GM12864 (cell line): ENCODE results near the gene SPATA46.

Experiments used
- DNase-seq: peaks from one replicate; pipeline ENCODE4 v3.0.0-alpha.2; 2011; ENCODE audit warnings: low read depth
- H3K4me3 ChIP-seq: 2 replicates; pipeline ENCODE4 v1.5.1; 2011; ENCODE audit warnings: mild to moderate bottlenecking, low read depth, low read length, control low read depth
- TF ChIP-seq, protein P1 (sequence below): IDR thresholded peaks from 2 replicates; pipeline ENCODE4 v1.5.1; 2011; ENCODE audit warnings: low read depth, mild to moderate bottlenecking, moderate library complexity, low read length, control low read depth, inconsistent platforms; ENCODE audit errors: missing control alignments

Gene SPATA46

DNA sequence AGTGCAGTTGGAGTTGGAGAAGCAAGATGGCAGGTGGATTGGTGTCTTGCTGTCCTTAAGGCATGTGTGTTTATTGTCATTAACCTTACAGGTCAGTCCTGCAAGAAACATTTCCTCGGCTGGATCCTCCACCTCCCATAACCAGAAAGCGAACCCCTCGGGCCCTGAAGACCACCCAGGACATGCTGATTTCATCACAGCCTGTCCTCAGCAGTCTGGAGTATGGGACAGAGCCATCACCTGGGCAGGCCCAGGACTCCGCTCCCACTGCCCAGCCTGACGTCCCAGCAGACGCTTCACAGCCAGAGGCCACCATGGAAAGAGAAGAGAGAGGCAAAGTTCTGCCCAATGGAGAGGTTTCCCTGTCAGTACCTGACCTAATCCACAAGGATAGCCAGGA lies 6.4 kb upstream of the SPATA46 start:
- TF ChIP-seq, protein P1, sequence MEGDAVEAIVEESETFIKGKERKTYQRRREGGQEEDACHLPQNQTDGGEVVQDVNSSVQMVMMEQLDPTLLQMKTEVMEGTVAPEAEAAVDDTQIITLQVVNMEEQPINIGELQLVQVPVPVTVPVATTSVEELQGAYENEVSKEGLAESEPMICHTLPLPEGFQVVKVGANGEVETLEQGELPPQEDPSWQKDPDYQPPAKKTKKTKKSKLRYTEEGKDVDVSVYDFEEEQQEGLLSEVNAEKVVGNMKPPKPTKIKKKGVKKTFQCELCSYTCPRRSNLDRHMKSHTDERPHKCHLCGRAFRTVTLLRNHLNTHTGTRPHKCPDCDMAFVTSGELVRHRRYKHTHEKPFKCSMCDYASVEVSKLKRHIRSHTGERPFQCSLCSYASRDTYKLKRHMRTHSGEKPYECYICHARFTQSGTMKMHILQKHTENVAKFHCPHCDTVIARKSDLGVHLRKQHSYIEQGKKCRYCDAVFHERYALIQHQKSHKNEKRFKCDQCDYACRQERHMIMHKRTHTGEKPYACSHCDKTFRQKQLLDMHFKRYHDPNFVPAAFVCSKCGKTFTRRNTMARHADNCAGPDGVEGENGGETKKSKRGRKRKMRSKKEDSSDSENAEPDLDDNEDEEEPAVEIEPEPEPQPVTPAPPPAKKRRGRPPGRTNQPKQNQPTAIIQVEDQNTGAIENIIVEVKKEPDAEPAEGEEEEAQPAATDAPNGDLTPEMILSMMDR: no peak
- H3K4me3 ChIP-seq: no peak overlapping the region

DNA sequence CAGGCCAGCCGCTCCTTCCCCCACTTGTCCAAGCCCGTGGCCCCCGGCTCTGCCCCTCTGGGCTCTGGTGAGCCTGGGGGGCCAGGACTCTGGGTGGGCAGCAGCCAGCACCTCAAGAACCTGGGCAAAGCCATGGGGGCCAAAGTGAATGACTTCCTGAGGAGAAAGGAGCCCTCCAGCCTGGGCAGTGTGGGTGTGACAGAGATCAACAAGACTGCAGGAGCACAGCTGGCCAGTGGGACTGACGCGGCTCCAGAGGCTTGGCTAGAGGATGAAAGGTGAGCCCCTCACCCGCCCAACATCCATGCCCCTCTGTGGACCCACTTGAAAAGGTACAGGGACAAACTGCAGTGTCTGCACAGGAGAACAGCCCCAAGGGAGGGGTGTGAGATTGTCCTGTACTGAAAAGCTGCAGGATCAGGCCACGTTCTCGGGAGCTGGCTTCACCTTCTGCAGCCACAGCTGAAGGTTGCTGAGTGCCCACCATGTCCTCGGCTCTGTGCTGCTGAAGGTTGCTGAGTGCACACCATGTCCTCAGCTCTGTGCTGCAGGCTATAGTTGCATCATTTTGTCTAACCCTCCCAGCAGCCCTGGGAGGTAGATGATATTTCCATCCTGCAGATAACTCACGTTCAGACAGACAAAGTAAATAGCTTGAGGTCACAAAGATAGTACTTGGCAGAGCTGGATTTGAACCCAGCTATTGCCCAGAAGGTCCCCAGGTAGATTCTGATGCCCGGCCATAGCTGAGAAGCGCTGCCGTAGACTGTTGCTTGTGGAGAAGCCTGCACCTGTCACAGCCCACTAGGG lies 5.5 kb upstream of the SPATA46 start:
- no peak overlapping the region for H3K4me3 ChIP-seq
- TF ChIP-seq, protein P1: no peak
- no peak for DNase-seq

More for the DNA sequence above, 6.4 kb upstream of the SPATA46 start:
- DNase-seq: no peak

DNA sequence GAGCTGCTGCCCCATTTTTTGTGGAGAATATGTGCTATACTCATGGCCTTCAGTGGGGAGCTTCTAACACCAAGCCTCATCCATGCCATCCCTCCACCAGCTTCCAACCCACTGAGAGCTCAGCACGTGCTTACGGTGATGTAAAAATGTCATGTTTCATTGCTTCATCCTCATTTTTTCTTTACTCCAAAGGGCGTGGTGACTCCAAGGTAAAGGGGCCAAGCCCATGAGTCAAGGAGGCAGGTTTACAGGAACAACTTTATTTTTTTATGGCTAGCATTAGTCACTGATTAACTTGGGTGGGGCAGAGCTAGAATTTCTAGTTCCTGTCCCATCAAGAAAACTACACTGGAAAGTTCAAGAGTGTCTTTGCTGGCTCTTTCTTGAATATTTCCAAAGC lies 4.7 kb upstream of the SPATA46 start, which contains the start of gene C1orf226:
Gene C1orf226 (plus strand): TSS at position 346 of the 400 bp plus-strand sequence. CDS start 174 bp downstream, outside the sequence.
- H3K4me3 ChIP-seq: no peak within 1 kb of the TSS
- no peak for DNase-seq
- TF ChIP-seq, protein P1: no peak

DNA sequence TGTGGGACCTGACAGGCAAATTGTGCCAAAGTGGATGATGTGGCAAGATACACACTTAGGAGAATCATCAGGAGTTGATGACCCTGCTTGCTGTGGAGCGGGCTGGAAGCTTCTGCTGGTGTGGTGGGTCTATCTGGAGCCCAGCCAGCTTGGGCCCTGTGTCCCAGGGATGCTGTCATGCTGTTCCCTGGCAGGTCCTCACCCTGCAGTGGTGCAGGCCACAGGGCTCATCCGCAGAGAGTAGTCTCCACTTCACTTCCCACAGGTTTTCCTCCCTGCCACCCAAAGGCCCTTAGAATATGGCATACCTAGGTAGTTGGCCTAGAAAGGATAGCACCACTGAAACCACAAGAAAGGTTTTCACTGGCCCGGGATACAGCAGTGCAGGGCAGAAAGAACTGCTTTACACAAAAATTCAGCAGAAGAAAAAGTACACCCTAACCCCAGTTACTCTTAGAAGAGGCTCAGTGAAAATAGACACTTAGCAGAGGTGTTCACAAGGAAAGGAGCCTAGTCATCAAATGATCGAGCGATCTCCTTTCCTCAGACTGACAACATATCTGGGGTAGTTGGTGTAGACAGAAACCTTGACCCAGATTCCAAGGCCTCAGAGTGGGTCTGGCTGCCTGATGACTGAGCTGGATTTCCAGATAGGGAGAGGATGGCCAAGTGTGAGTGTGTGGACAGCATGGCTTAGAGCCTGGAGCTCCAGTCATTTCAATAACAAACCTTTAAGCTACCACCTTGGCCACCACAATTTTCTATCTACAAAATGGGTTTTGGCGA lies 3.6 kb upstream of the SPATA46 start:
- H3K4me3 ChIP-seq: no peak overlapping the region
- DNase-seq: no peak
- TF ChIP-seq, protein P1: no peak

DNA sequence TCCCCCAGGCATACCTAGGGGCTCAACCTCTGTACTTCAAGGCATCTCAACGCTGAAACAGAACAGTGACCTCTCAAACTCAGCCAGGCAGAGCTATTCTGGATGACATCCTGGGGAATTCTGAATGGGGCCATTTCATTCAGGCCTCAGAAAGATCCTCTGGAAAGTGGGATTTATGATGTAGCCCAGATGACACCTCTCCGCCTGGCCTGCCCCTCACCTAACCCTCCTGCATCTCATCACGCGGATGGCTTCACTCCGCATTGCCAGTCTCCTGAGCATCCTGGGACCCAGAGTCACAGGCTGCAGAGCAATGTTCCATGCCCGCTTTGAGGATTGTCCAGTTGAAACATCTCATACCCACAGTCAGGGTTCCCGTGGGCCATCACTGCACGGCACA lies 1.2 kb downstream of the SPATA46 start:
- DNase-seq: no peak
- H3K4me3 ChIP-seq: no peak overlapping the region
- TF ChIP-seq, protein P1: no peak

DNA sequence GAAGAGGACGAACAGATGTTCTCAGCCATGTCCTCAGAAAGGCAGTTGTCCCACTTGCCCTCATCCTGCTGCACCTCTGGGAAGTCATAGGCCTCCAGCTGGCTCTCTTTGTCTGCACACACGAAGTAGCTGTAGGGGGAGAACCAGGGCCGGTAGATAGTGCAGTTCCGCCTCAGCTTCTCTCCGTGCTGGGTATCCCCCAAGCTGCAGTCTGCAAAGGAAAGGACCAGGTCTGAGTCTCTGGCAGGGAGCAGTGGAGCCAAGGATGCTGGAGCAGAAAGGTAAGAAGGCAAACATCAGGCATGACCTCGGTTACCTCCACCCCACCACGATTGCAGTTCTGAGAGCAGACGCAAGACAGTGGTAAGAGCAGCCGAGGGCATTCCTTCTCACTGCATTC lies 2.2 kb downstream of the SPATA46 start:
- TF ChIP-seq, protein P1: no peak
- no peak overlapping the region for H3K4me3 ChIP-seq
- DNase-seq: no peak
